Lung (tissue), 12 donors: Measurements from ENCODE around the gene BICDL2. TPM values are rescaled to one million over a fixed set of nuclear protein-coding genes. Genes with fewer than 3 reads are reported as not detected.
A peak's percentile ranks its signal among the peaks of the same experiment; 100 is the strongest.

Experiments used
- ATAC-seq: fragments of 200-7000 bp; cut with Tn5 transposase; one replicate; pipeline ENCODE4 v1.9.1; 2020; ENCODE audit warnings: moderate number of reproducible peaks; ENCODE audit not compliant: insufficient read depth, low FRiP score
- DNase-seq, 3 donors: peaks; one replicate each; pipeline ENCODE4 v3.0.0-alpha.2; 2013 to 2017
- H3K27ac ChIP-seq, 2 donors: one replicate each; pipeline ENCODE4 v1.5.1; 2013; ENCODE audit warnings: mild to moderate bottlenecking in 2 of 2, moderate library complexity in 2 of 2, control low read depth in 1 of 2, inconsistent platforms in 1 of 2, low read depth in 1 of 2, low read length in 1 of 2
- H3K27me3 ChIP-seq, 3 donors: one replicate each; pipeline ENCODE4 v1.5.1; 2013; ENCODE audit warnings: low read length in 2 of 3; ENCODE audit not compliant: control insufficient read depth in 3 of 3, insufficient read depth in 3 of 3
- H3K36me3 ChIP-seq, 4 donors: one replicate each; pipeline ENCODE4 v1.5.1; 2013; ENCODE audit warnings: low read length in 4 of 4, mild to moderate bottlenecking in 1 of 4, moderate library complexity in 1 of 4; ENCODE audit not compliant: control insufficient read depth in 4 of 4, insufficient read depth in 4 of 4
- H3K4me1 ChIP-seq, 5 donors: one replicate each; pipeline ENCODE4 v1.5.1; 2013; ENCODE audit warnings: low read length in 5 of 5, mild to moderate bottlenecking in 2 of 5, moderate library complexity in 1 of 5; ENCODE audit not compliant: control insufficient read depth in 5 of 5, insufficient read depth in 5 of 5
- H3K4me3 ChIP-seq: one replicate; pipeline ENCODE4 v1.5.1; 2013; ENCODE audit warnings: mild to moderate bottlenecking, control low read depth, moderate library complexity
- H3K9ac ChIP-seq, 2 donors: one replicate each; pipeline ENCODE4 v1.5.1; 2013; ENCODE audit warnings: low read length in 2 of 2, control low read depth in 1 of 2; ENCODE audit not compliant: insufficient read depth in 1 of 2
- H3K9me3 ChIP-seq, 4 donors: one replicate each; pipeline ENCODE4 v1.5.1; 2013; ENCODE audit warnings: low read length in 3 of 4, mild to moderate bottlenecking in 1 of 4, moderate library complexity in 1 of 4; ENCODE audit not compliant: control insufficient read depth in 4 of 4, insufficient read depth in 3 of 4
- CTCF ChIP-seq: IDR thresholded peaks from 2 replicates; pipeline ENCODE4 v1.5.1; 2012; ENCODE audit warnings: mild to moderate bottlenecking; ENCODE audit errors: control extremely low read depth, extremely low read depth
- WGBS, 2 donors: extraction: QIAGEN DNeasy Blood & Tissue Kit; methylation state at CpG; one replicate each; pipeline ENCODE4 v1.1.7; 2013; 5-methylcytosine and 5-hydroxymethylcytosine counted together
- polyA plus RNA-seq, 2 donors: library from polyadenylated mRNA; stranded (reverse); fragments of 200-250 nt; gene quantifications; one replicate each; pipeline ENCODE4 v1.2.1, GENCODE V29; 2013
- total RNA-seq, 2 donors: library from RNA; depleted of rRNA in 1 of 2; stranded (reverse); fragments of >200 nt in 1 of 2; gene quantifications; one replicate each; pipeline ENCODE4 v1.2.1, GENCODE V29; 2014 to 2021
- donor health status: control.
- donor health status: control.
- donor health status: Bipolar disorder and iron deficiency.
- donor health status: healthy.
- donor health status: DM: yes; HTN: yes; CAD: no.

The BICDL2 gene
- total and polyA plus RNA-seq, 4 donors, result 12.7 to 24.4 (median 16.5) TPM

GRCh38 chr16:2983706-2984136 is 53.0 kb downstream of the BICDL2 start:
- DNase-seq, result peak; percentile 73 to 87 (median 77)
- Histone ChIP-seq H3K4me3 (no peak overlapping the region), H3K36me3 (no peaks in the 10 kb centered on the region), H3K27me3 (no peaks in the 10 kb centered on the region), H3K9ac (no peak overlapping the region), H3K9me3 (no peaks in the 10 kb centered on the region), H3K27ac (no peak overlapping the region), H3K4me1 (peaks cover 0 to 57% (median 14%) of the 10 kb centered on the region in 5 donors)
- ATAC-seq, result peak; percentile 72
- WGBS, 2 donors, result 8 to 10% methylated on average over 41 to 42 of the region's 42 CpGs
- peak; percentile 84 for TF ChIP-seq CTCF

GRCh38 chr16:2982402-2982801 is 54.3 kb downstream of the BICDL2 start:
- no peak for DNase-seq
- Histone ChIP-seq H3K4me3 (no peak overlapping the region), H3K9me3 (no peaks in the 10 kb centered on the region), H3K36me3 (no peaks in the 10 kb centered on the region), H3K27ac (no peak overlapping the region), H3K27me3 (no peaks in the 10 kb centered on the region), H3K9ac (no peak overlapping the region), H3K4me1 (peaks cover 0 to 44% (median 10%) of the 10 kb centered on the region in 5 donors)
- TF ChIP-seq CTCF, result no peak
- ATAC-seq, result no peak
- 90 to 92% methylated on average over 5 of the region's 5 CpGs for WGBS, 2 donors

GRCh38 chr16:2981899-2982250 is 54.9 kb downstream of the BICDL2 start:
- TF ChIP-seq CTCF, result no peak
- Histone ChIP-seq H3K4me3 (no peak overlapping the region), H3K27ac (no peak overlapping the region), H3K27me3 (no peaks in the 10 kb centered on the region), H3K9ac (no peak overlapping the region), H3K4me1 (peaks cover 0 to 38% (median 10%) of the 10 kb centered on the region in 5 donors), H3K9me3 (no peaks in the 10 kb centered on the region), H3K36me3 (no peaks in the 10 kb centered on the region)
- no peak for ATAC-seq
- WGBS, 2 donors, result 76 to 79% methylated on average over 4 of the region's 4 CpGs
- no peak for DNase-seq
